AG04450 (cell line): ENCODE measurements around the gene HS3ST5. TPM values are rescaled to one million over a fixed set of nuclear protein-coding genes. Genes with fewer than 3 reads are reported as not detected.

Experiments used
- CTCF ChIA-PET: fragments of 300-600, 350-600 bp; formaldehyde crosslinking; extraction: SDS; loops from one replicate; lab custom pipeline; 2022; ENCODE audit warnings: antibody characterized with exemption, inconsistent platforms; lab: Charles Lee
- POLR2A ChIA-PET: fragments of 350-600 bp; formaldehyde crosslinking; extraction: SDS; loops from one replicate; lab custom pipeline; 2021; ENCODE audit warnings: antibody characterized with exemption, inconsistent platforms; lab: Yijun Ruan, JAX
- DNase-seq: peaks from one replicate; pipeline ENCODE4 v3.0.0-alpha.2; 2011; ENCODE audit warnings: low read depth, low spot score
- H3K27ac ChIP-seq: one replicate; pipeline ENCODE4 v1.5.1; 2012; ENCODE audit warnings: low read depth, low read length, control low read depth
- H3K27me3 ChIP-seq: one replicate; pipeline ENCODE4 v1.6.0; 2012; ENCODE audit warnings: low read length; ENCODE audit not compliant: control insufficient read depth, insufficient read depth
- H3K4me3 ChIP-seq: 2 replicates; pipeline ENCODE4 v1.5.1; 2011; ENCODE audit warnings: mild to moderate bottlenecking, low read depth, low read length, control low read depth
- H3K9me3 ChIP-seq: 2 replicates; pipeline ENCODE4 v1.5.1; 2012; ENCODE audit warnings: low read length; ENCODE audit not compliant: control insufficient read depth, insufficient read depth
- CTCF ChIP-seq: IDR thresholded peaks from 2 replicates; pipeline ENCODE4 v1.5.1; 2011; ENCODE audit warnings: low read depth, low read length, control low read depth, inconsistent platforms
- polyA plus RNA-seq: library from polyadenylated mRNA; depleted of rRNA; stranded (reverse); fragments of >200 nt; gene quantifications from 2 replicates; pipeline ENCODE4 v1.2.3, GENCODE V29; 2011

The HS3ST5 gene
- polyA plus RNA-seq, 1 experiment, result not detected

DNA sequence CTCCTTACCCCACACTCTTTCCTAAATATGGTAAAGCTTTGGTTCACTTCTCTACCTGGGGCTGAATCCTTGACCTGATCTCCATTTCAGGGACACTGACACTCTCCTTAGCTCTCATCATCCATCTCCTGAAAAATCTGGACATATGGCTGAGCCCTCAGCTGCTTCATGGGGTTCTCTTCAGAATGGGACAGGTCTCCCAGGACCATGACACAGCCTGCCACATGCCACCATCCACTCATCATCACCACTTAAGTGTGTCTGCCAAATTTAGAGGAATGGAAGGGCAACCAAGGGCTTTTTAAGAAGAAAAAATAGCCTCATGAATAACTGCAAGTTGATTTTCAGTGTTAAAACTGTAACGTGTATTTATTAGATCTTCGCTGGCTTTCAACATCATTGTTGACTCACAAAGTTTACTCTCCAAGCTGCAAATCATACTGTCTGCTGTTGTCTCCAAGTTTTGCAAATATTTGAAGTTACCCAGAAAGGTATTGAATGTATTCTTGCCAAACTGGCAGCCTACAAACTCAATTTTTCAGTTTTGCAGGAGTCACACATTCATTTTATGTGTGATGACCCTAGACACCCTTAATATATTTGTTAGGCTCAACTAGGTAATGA is 41.1 kb downstream of the HS3ST5 start:
- CTCF ChIA-PET, result interaction anchor here (0.6 to 3.7 kb wide), 5 partner anchors 13 to 321 kb away, joined by 3 to 91 read pairs (median 3); no protein-coding TSS in a partner anchor
- POLR2A ChIA-PET, result no interaction called here
- no peaks in the 10 kb centered on the region for H3K27me3 ChIP-seq
- TF ChIP-seq CTCF, result no peak
- no peak overlapping the region for H3K4me3 ChIP-seq
- no peaks in the 10 kb centered on the region for H3K9me3 ChIP-seq
- no peak overlapping the region for H3K27ac ChIP-seq
- DNase-seq, result no peak

- ChIA-PET POLR2A (no interaction called here), CTCF (no interaction called here)
- no peak overlapping the region for H3K4me3 ChIP-seq
Measured at GRCh38 chr6:114297135-114297534, 45.7 kb downstream of the HS3ST5 start.

DNA sequence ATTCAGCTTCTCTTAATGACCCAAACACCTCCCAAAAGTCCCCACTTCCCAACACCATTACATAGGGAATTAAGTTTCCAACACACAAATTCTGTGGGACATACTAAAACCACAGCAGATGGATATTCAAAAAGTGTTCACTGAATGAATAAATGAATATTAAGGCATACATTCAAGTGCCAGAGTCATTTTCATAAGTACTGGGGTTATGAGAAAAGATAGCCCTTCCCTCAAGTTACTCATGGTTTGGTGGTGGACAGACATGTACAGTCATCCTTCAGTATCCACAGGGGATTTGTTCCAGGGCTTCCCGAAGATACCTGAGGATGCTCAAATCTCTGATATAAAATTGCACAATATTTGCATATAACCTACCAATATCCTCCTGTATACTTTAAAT is 50.4 kb downstream of the HS3ST5 start:
- Histone ChIP-seq H3K27me3 (no peaks in the 10 kb centered on the region), H3K27ac (no peak overlapping the region), H3K4me3 (no peak overlapping the region), H3K9me3 (no peaks in the 10 kb centered on the region)
- CTCF ChIA-PET, result interaction anchor here (1.0 to 4.3 kb wide), 2 partner anchors 11 to 12 kb away, joined by 5 to 28 read pairs; no protein-coding TSS in a partner anchor
- no peak for DNase-seq
- no peak for TF ChIP-seq CTCF
- POLR2A ChIA-PET, result no interaction called here

More at GRCh38 chr6:114297135-114297534, 45.7 kb downstream of the HS3ST5 start:
- DNase-seq, result no peak
- Histone ChIP-seq H3K27ac (no peak overlapping the region), H3K27me3 (no peaks in the 10 kb centered on the region), H3K9me3 (no peaks in the 10 kb centered on the region)
- TF ChIP-seq CTCF, result no peak

GRCh38 chr6:114291428-114291827 is 51.4 kb downstream of the HS3ST5 start:
- Histone ChIP-seq H3K27me3 (no peaks in the 10 kb centered on the region), H3K9me3 (no peaks in the 10 kb centered on the region), H3K27ac (no peak overlapping the region), H3K4me3 (no peak overlapping the region)
- no peak for TF ChIP-seq CTCF
- POLR2A ChIA-PET, result no interaction called here
- DNase-seq, result no peak
- CTCF ChIA-PET, result interaction anchor here (1.0 kb wide), 1 partner anchor 13 kb away, joined by 5 read pairs; no protein-coding TSS in a partner anchor

GRCh38 chr6:114290864-114291263 is 52.0 kb downstream of the HS3ST5 start:
- ChIA-PET POLR2A (no interaction called here), CTCF (no interaction called here)
- H3K27me3 ChIP-seq, result no peaks in the 10 kb centered on the region
- no peak for TF ChIP-seq CTCF
- H3K4me3 ChIP-seq, result no peak overlapping the region
- DNase-seq, result no peak
- no peaks in the 10 kb centered on the region for H3K9me3 ChIP-seq
- no peak overlapping the region for H3K27ac ChIP-seq
